Left ventricle myocardium inferior (tissue), 1 donor: ENCODE measurements around the gene RBM47. TPM values are rescaled to one million over a fixed set of nuclear protein-coding genes. Genes with fewer than 3 reads are reported as not detected.

Source experiments
- DNase-seq: peaks from one replicate; pipeline ENCODE4 v3.0.0-alpha.2; 2020
- H3K27ac ChIP-seq: fragments of 200-600 bp; replicated peaks from 2 replicates; pipeline ENCODE4 v1.8.0; 2021
- H3K27me3 ChIP-seq: fragments of 200-600 bp; 2 replicates; pipeline ENCODE4 v1.8.0; 2021; ENCODE audit warnings: low read depth
- H3K36me3 ChIP-seq: fragments of 200-600 bp; 2 replicates; pipeline ENCODE4 v1.8.0; 2021
- H3K4me1 ChIP-seq: fragments of 200-600 bp; 2 replicates; pipeline ENCODE4 v1.8.0; 2021
- H3K4me3 ChIP-seq: fragments of 200-600 bp; 2 replicates; pipeline ENCODE4 v1.8.0; 2021; ENCODE audit warnings: mild to moderate bottlenecking, moderate library complexity
- H3K9me3 ChIP-seq: fragments of 200-600 bp; replicated peaks from 2 replicates; pipeline ENCODE4 v1.8.0; 2021
- CTCF ChIP-seq: fragments of 200-600 bp; IDR thresholded peaks from 2 replicates; pipeline ENCODE4 v1.8.0; 2021; ENCODE audit warnings: antibody characterized with exemption, mild to moderate bottlenecking, borderline replicate concordance
- intact Hi-C: fragments of 100-400 bp; cut with micrococcal nuclease; formaldehyde crosslinking; loops from one replicate; pipeline ENCODE4 v1.11.0; 2022
- total RNA-seq: library from RNA; stranded (reverse); fragmentation: NEBNext Ultra II Directional; extraction: Animal tissue kit (Norgen Biotek cat#: 25700); gene quantifications from one replicate; pipeline ENCODE4 v1.2.1, GENCODE V29; 2021
- donor health status: DM: no; HTN: yes; CAD: no; lungs with severe emphysema.

RBM47 gene
- total RNA-seq, 1 donor from 2014 or later, result 2.7 TPM

- TF ChIP-seq CTCF, result no peak
- H3K36me3 ChIP-seq, result no peaks in the 10 kb centered on the region
- DNase-seq, result no peak
- H3K9me3 ChIP-seq, result no peaks in the 10 kb centered on the region
- H3K4me1 ChIP-seq, result no peaks in the 10 kb centered on the region
- no peak overlapping the region for H3K27ac ChIP-seq
- no peak overlapping the region for H3K4me3 ChIP-seq
- H3K27me3 ChIP-seq, result peaks cover 11% of the 10 kb centered on the region
- intact Hi-C loops, result no loop called here
Observed at GRCh38 chr4:40511036-40511614, 118.5 kb downstream of the RBM47 start.

GRCh38 chr4:40507977-40508376 is 121.7 kb downstream of the RBM47 start:
- Histone ChIP-seq H3K27ac (no peak overlapping the region), H3K4me1 (no peaks in the 10 kb centered on the region), H3K4me3 (no peak overlapping the region), H3K27me3 (peaks cover 12% of the 10 kb centered on the region), H3K36me3 (no peaks in the 10 kb centered on the region), H3K9me3 (no peaks in the 10 kb centered on the region)
- DNase-seq, result no peak
- intact Hi-C loops, result no loop called here
- no peak for TF ChIP-seq CTCF

GRCh38 chr4:40506492-40506891 is 123.2 kb downstream of the RBM47 start:
- TF ChIP-seq CTCF, result no peak
- H3K9me3 ChIP-seq, result no peaks in the 10 kb centered on the region
- intact Hi-C loops, result no loop called here
- no peak overlapping the region for H3K4me3 ChIP-seq
- H3K27ac ChIP-seq, result no peak overlapping the region
- H3K36me3 ChIP-seq, result no peaks in the 10 kb centered on the region
- peaks cover 12% of the 10 kb centered on the region for H3K27me3 ChIP-seq
- no peaks in the 10 kb centered on the region for H3K4me1 ChIP-seq
- no peak for DNase-seq

- intact Hi-C loops, result no loop called here
- no peak overlapping the region for H3K4me3 ChIP-seq
- H3K27ac ChIP-seq, result no peak overlapping the region
- no peaks in the 10 kb centered on the region for H3K4me1 ChIP-seq
- peaks cover 12% of the 10 kb centered on the region for H3K27me3 ChIP-seq
- TF ChIP-seq CTCF, result no peak
- no peak for DNase-seq
- no peaks in the 10 kb centered on the region for H3K36me3 ChIP-seq
- no peaks in the 10 kb centered on the region for H3K9me3 ChIP-seq
Observed at GRCh38 chr4:40506066-40506465, 123.6 kb downstream of the RBM47 start.

GRCh38 chr4:40502934-40503333 is 126.7 kb downstream of the RBM47 start:
- intact Hi-C loops, result no loop called here
- TF ChIP-seq CTCF, result no peak
- H3K9me3 ChIP-seq, result no peaks in the 10 kb centered on the region
- H3K4me3 ChIP-seq, result no peak overlapping the region
- DNase-seq, result no peak
- H3K36me3 ChIP-seq, result no peaks in the 10 kb centered on the region
- peaks cover 6% of the 10 kb centered on the region for H3K27me3 ChIP-seq
- H3K4me1 ChIP-seq, result no peaks in the 10 kb centered on the region
- no peak overlapping the region for H3K27ac ChIP-seq
